ENCODE measurements around the gene UNC79.

DNA sequence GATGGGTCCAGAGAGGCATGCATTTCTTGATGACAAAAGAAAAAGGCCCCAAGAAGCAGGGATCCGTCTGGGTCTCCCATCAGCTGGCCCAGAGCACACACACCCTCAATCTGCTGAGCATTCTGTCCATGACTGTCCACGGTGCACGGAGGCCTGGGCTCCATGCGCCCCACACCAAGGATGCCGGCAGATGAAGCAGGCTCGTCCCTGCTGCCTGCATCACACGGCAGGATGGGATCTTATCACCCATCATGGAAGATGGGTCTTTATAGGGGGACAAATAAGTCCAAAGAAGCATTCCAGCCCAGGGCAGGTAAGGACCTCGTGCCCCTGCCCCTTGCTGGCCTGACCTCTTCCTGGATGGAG lies 297.9 kb downstream of the UNC79 start:
- TF ChIP-seq, protein P1, sequence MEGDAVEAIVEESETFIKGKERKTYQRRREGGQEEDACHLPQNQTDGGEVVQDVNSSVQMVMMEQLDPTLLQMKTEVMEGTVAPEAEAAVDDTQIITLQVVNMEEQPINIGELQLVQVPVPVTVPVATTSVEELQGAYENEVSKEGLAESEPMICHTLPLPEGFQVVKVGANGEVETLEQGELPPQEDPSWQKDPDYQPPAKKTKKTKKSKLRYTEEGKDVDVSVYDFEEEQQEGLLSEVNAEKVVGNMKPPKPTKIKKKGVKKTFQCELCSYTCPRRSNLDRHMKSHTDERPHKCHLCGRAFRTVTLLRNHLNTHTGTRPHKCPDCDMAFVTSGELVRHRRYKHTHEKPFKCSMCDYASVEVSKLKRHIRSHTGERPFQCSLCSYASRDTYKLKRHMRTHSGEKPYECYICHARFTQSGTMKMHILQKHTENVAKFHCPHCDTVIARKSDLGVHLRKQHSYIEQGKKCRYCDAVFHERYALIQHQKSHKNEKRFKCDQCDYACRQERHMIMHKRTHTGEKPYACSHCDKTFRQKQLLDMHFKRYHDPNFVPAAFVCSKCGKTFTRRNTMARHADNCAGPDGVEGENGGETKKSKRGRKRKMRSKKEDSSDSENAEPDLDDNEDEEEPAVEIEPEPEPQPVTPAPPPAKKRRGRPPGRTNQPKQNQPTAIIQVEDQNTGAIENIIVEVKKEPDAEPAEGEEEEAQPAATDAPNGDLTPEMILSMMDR (IDR thresholded peaks at IDR 0.05; ENCODE audit: insufficient read depth, low read length, poor library complexity, severe bottlenecking), result no peak
- TF ChIP-seq EZH2phosphoT487 (conservative IDR thresholded peaks at IDR 0.05; ENCODE audit: low read length), result no peak
